CD14-positive monocyte (primary cell): ENCODE data around the gene CALML3. TPM values are rescaled to one million over a fixed set of nuclear protein-coding genes. Genes with fewer than 3 reads are reported as not detected.

Source experiments
- DNase-seq, 3 donors: peaks; one replicate each; pipeline ENCODE4 v3.0.0-alpha.2; 2011 to 2022
- H2AFZ ChIP-seq: 2 replicates; pipeline ENCODE4 v1.6.0; 2012; ENCODE audit warnings: mild to moderate bottlenecking, low read depth, low read length, inconsistent platforms; ENCODE audit not compliant: insufficient read depth, poor library complexity, severe bottlenecking
- H3K27ac ChIP-seq, 2 donors: 1 replicate in 1 of 2; 2 replicates in 1 of 2; pipeline ENCODE4 v1.5.1; 2012 to 2013; ENCODE audit warnings: low read length in 2 of 2, control low read depth in 1 of 2, inconsistent platforms in 1 of 2, low read depth in 1 of 2, mild to moderate bottlenecking in 1 of 2
- H3K27me3 ChIP-seq, 2 donors: one replicate each; pipeline versions ENCODE4 v1.6.0 to v1.6.1; 2011 to 2013; ENCODE audit warnings: low read length in 2 of 2; ENCODE audit not compliant: control insufficient read depth in 2 of 2, insufficient read depth in 2 of 2
- H3K36me3 ChIP-seq, 2 donors: replicated peaks in 1 of 2; 1 replicate in 1 of 2; 2 replicates in 1 of 2; pipeline versions ENCODE4 v1.5.1 to v1.6.1; 2012 to 2013; ENCODE audit warnings: low read length in 2 of 2, control low read depth in 1 of 2, inconsistent platforms in 1 of 2, mild to moderate bottlenecking in 1 of 2; ENCODE audit not compliant: insufficient read depth in 2 of 2, control insufficient read depth in 1 of 2
- H3K4me1 ChIP-seq, 2 donors: 1 replicate in 1 of 2; 2 replicates in 1 of 2; pipeline versions ENCODE4 v1.5.1 to v1.6.1; 2012 to 2013; ENCODE audit warnings: low read length in 2 of 2, control low read depth in 1 of 2, inconsistent platforms in 1 of 2, mild to moderate bottlenecking in 1 of 2, moderate library complexity in 1 of 2; ENCODE audit not compliant: insufficient read depth in 2 of 2, control insufficient read depth in 1 of 2
- H3K4me2 ChIP-seq: replicated peaks from 2 replicates; pipeline ENCODE3; 2012; ENCODE audit warnings: low read length, moderate library complexity, mild to moderate bottlenecking; ENCODE audit not compliant: poor library complexity, severe bottlenecking; ENCODE audit errors: extremely low read depth
- H3K4me3 ChIP-seq, 3 experiments: fragments of 200-600 bp in 1 of 3; sonication (generic) in 1 of 3; replicated peaks in 1 of 3; 1 replicate in 2 of 3; 2 replicates in 1 of 3; pipeline ENCODE4 v1.5.1; 2011 to 2013; ENCODE audit warnings: low read length in 3 of 3, mild to moderate bottlenecking in 3 of 3, control low read depth in 2 of 3, low read depth in 2 of 3, inconsistent platforms in 1 of 3, moderate library complexity in 1 of 3
- H3K79me2 ChIP-seq: 2 replicates; pipeline ENCODE4 v1.6.0; 2012; ENCODE audit warnings: mild to moderate bottlenecking, control low read depth, inconsistent platforms, low read length, moderate library complexity; ENCODE audit not compliant: insufficient read depth
- H3K9ac ChIP-seq: 2 replicates; pipeline ENCODE4 v1.6.0; 2017; ENCODE audit warnings: low read length, mild to moderate bottlenecking; ENCODE audit not compliant: insufficient read depth, poor library complexity, severe bottlenecking
- H3K9me3 ChIP-seq, 2 donors: replicated peaks in 1 of 2; 1 replicate in 1 of 2; 2 replicates in 1 of 2; pipeline versions ENCODE4 v1.5.1 to v1.6.1; 2012 to 2013; ENCODE audit warnings: low read length in 2 of 2, control low read depth in 1 of 2; ENCODE audit not compliant: control insufficient read depth in 1 of 2, insufficient read depth in 1 of 2
- H4K20me1 ChIP-seq: 2 replicates; pipeline ENCODE4 v1.6.0; 2012; ENCODE audit warnings: mild to moderate bottlenecking, low read length, control low read depth, moderate library complexity; ENCODE audit not compliant: insufficient read depth
- H3K27ac Mint-ChIP-seq, 7 donors: one replicate each; pipeline ENCODE4 v1.8.0; 2020; ENCODE audit warnings: mild to moderate bottlenecking in 7 of 7, mixed read lengths in 7 of 7, moderate library complexity in 6 of 7, inconsistent platforms in 2 of 7
- H3K27me3 Mint-ChIP-seq, 3 donors: one replicate each; pipeline ENCODE4 v1.8.0; 2021 to 2022; ENCODE audit warnings: low read depth in 3 of 3, mild to moderate bottlenecking in 3 of 3, mixed read lengths in 3 of 3, moderate library complexity in 3 of 3, inconsistent platforms in 1 of 3
- H3K36me3 Mint-ChIP-seq, 2 donors: one replicate each; pipeline ENCODE4 v1.8.0; 2020; ENCODE audit warnings: mixed read lengths in 2 of 2, inconsistent platforms in 1 of 2, mild to moderate bottlenecking in 1 of 2
- H3K4me1 Mint-ChIP-seq: one replicate; pipeline ENCODE4 v1.8.0; 2020; ENCODE audit warnings: mild to moderate bottlenecking, mixed read lengths
- H3K4me3 Mint-ChIP-seq, 2 donors: one replicate each; pipeline ENCODE4 v1.8.0; 2020; ENCODE audit warnings: mild to moderate bottlenecking in 2 of 2, mixed read lengths in 2 of 2, moderate library complexity in 1 of 2
- H3K9me3 Mint-ChIP-seq, 7 donors: one replicate each; pipeline ENCODE4 v1.8.0; 2020 to 2022; ENCODE audit warnings: mixed read lengths in 7 of 7, mild to moderate bottlenecking in 6 of 7, moderate library complexity in 6 of 7, inconsistent platforms in 2 of 7
- WGBS: methylation state at CpG from one replicate; pipeline ENCODE4 v1.1.5; 2013; ENCODE audit warnings: missing lambda C conversion rate; ENCODE audit not compliant: insufficient coverage; 5-methylcytosine and 5-hydroxymethylcytosine counted together
- intact Hi-C, 2 donors: fragments of 100-400 bp; cut with micrococcal nuclease; formaldehyde crosslinking; loops; one replicate each; pipeline versions ENCODE4 v1.15.0 to v1.15.1; 2023
- polyA plus RNA-seq, 3 donors: library from polyadenylated mRNA; depleted of rRNA in 1 of 3; unstranded in 2 of 3; stranded (reverse) in 1 of 3; fragments of 300-500 nt in 2 of 3; fragments of >200 nt in 1 of 3; fragmentation: Illumina TruSeq in 2 of 3; gene quantifications; 1 replicate in 2 of 3; 2 replicates in 1 of 3; pipeline ENCODE4 v1.2.3, GENCODE V29; 2012 to 2021
- TF ChIP-seq, protein P1 (sequence below): fragments of 200-600 bp; IDR thresholded peaks from one replicate; pipeline ENCODE4 v1.8.0; 2022; ENCODE audit warnings: antibody characterized with exemption, mild to moderate bottlenecking

CALML3 gene
- polyA plus RNA-seq, 3 donors: not detected

DNA sequence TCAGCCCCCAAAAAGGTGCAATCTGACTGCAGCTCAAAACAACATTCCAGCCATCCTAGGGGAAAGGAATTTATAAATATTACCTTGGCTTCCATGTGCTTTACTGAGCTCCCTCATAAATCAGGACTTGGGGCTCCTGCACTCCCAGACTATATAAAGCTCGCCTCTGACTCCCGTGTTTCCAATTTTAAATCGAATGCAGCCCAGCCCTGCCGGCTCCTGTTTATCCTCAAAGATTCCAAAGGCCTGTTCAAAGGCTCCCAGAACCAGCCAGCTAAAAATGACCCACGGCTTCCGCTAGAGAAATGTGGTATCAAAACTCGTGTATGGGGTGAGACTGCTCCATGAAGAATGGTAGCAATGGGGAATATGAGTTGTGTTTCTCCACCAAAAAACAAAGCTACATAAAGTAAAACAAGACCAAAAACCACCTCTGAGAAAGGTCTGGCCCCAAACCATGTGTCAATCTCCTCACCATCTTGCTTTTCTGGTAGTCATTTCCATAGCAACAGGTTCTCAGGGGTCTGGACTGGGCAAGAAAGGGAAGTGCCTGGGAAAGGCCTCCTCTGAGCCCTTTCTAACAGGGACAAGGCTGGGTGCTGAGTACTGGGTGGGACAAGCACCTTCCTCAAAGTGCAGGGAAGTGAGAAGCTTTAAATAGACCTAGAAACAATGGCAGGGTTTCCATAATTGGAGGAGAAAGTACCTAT lies 5.1 kb downstream of the CALML3 start:
- Histone ChIP-seq H3K36me3 (no peaks in the 10 kb centered on the region), H3K4me2 (no peak overlapping the region), H4K20me1 (no peaks in the 10 kb centered on the region), H3K79me2 (no peaks in the 10 kb centered on the region), H3K27me3 (no peaks in the 10 kb centered on the region), H3K9me3 (no peaks in the 10 kb centered on the region), H2AFZ (no peak overlapping the region), H3K27ac (no peak overlapping the region), H3K4me3 (no peak overlapping the region), H3K9ac (no peak overlapping the region), H3K4me1 (peaks cover 5 to 6% of the 10 kb centered on the region in 2 donors)
- no peak overlapping the region for H3K4me3 Mint-ChIP-seq
- peaks cover 0 to 5% (median 2%) of the 10 kb centered on the region in 3 donors for H3K27me3 Mint-ChIP-seq
- no peak overlapping the region for H3K27ac Mint-ChIP-seq
- peaks cover 0 to 4% (median 2%) of the 10 kb centered on the region in 7 donors for H3K9me3 Mint-ChIP-seq
- intact Hi-C loops: no loop called here
- WGBS: no CpG with 5 or more reads among the region's 7 CpGs
- H3K36me3 Mint-ChIP-seq: no peaks in the 10 kb centered on the region
- DNase-seq: no peak
- TF ChIP-seq, protein P1, sequence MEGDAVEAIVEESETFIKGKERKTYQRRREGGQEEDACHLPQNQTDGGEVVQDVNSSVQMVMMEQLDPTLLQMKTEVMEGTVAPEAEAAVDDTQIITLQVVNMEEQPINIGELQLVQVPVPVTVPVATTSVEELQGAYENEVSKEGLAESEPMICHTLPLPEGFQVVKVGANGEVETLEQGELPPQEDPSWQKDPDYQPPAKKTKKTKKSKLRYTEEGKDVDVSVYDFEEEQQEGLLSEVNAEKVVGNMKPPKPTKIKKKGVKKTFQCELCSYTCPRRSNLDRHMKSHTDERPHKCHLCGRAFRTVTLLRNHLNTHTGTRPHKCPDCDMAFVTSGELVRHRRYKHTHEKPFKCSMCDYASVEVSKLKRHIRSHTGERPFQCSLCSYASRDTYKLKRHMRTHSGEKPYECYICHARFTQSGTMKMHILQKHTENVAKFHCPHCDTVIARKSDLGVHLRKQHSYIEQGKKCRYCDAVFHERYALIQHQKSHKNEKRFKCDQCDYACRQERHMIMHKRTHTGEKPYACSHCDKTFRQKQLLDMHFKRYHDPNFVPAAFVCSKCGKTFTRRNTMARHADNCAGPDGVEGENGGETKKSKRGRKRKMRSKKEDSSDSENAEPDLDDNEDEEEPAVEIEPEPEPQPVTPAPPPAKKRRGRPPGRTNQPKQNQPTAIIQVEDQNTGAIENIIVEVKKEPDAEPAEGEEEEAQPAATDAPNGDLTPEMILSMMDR: no peak
- peaks cover 7% of the 10 kb centered on the region for H3K4me1 Mint-ChIP-seq

- intact Hi-C loops: no loop called here
- TF ChIP-seq, protein P1: no peak
- no peaks in the 10 kb centered on the region for H3K36me3 ChIP-seq
- Mint-ChIP-seq H3K27me3 (peaks cover 0 to 4% (median 2%) of the 10 kb centered on the region in 3 donors), H3K36me3 (no peaks in the 10 kb centered on the region), H3K4me1 (peaks cover 12% of the 10 kb centered on the region), H3K9me3 (peaks cover 0 to 3% (median 0%) of the 10 kb centered on the region in 7 donors), H3K4me3 (no peak overlapping the region), H3K27ac (no peak overlapping the region)
- no peak for DNase-seq
- H3K27ac ChIP-seq: no peak overlapping the region
- H3K4me2 ChIP-seq: no peak overlapping the region
- H2AFZ ChIP-seq: no peak overlapping the region
- 100% methylated on average over 1 of the region's 5 CpGs for WGBS
- H3K27me3 ChIP-seq: no peaks in the 10 kb centered on the region
- no peak overlapping the region for H3K4me3 ChIP-seq
- H4K20me1 ChIP-seq: no peaks in the 10 kb centered on the region
- H3K9me3 ChIP-seq: no peaks in the 10 kb centered on the region
- H3K79me2 ChIP-seq: no peaks in the 10 kb centered on the region
- no peak overlapping the region for H3K9ac ChIP-seq
- peaks cover 11% of the 10 kb centered on the region in 2 donors for H3K4me1 ChIP-seq
Observed at GRCh38 chr10:5530412-5530806, 5.6 kb downstream of the CALML3 start.
